ENCODE measurements around the gene KCND3.
"Not testable (repeated sequence)": the region's sequence is repeated elsewhere in the genome, so short reads cannot be mapped to it uniquely, and the experiment has no call there.

The KCND3 gene

DNA sequence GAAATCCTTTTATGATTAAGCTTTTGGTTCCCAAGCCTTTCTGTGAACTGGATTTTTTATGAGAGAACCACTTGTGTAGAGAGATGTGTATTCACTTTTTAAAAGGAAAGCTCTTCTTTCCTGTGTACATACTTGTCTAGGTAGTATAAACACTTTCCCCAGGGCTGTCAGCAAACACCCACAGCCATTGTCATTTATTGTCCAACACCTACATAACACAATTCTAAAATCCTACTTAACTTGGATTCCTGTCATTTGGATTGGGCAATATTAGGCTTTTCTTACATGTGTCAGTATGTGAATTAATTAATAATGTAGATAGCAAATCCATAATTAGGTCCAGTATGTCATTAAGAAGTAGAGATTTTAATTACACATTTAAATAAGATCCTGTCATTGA is 221.4 kb downstream of the KCND3 start:
- peak; percentile 37 for DNase-seq

DNA sequence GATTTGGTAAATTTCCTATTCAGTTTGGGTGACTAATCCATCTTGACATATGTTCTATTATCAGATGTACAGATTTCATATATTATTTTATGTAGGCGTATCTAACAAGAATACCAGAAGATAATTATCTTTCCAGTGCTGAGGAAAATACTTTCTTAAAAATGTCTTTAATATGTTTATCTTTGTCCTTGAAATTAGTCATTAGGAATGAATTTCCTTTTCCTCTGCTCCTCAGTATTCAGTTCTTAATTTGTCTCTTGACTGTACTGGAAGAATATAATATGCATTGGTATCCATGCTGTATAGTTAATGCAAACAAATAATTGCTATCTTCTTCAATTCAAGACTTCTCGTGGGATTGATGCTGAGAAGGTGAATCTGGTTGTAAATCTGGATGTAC is 227.1 kb downstream of the KCND3 start:
- no peak for DNase-seq

DNA sequence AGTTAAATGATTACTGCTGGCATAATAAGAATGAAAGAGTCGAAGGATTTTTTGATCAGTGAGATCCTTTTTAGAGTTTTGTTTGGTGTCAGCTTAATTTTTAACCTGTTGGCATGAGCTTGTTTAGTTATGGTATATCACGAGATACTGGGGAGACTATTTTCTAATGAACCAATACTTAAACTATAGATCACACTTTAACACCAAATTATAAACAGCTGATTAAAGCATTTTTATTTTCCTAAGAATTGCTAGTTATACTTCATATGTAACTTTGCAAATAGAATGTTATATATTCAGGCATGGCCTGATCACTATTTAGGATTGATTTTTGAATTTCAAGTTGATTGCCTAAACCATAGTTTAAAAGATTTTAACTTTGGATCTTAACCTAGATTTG is 227.8 kb downstream of the KCND3 start:
- no peak for DNase-seq

DNA sequence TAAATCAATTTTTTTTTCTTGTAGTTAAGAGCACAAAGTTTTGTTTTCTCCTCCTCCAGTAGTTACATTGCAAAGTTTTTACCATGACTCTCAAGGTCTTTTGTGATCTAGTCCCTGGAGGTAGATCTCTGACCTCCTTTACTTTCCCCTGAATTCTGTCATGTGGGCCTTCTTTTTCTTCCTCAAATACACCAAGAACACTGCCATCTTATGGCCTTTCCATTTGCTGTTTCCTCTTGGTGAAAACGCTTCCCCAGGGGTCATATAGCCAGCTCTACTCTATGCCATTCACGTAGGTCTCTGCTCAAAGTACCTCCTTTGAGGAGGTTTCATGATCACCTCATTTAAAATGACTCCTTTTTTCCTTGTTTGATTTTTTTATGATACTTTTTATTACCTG is 231.1 kb downstream of the KCND3 start:
- DNase-seq: no peak

DNA sequence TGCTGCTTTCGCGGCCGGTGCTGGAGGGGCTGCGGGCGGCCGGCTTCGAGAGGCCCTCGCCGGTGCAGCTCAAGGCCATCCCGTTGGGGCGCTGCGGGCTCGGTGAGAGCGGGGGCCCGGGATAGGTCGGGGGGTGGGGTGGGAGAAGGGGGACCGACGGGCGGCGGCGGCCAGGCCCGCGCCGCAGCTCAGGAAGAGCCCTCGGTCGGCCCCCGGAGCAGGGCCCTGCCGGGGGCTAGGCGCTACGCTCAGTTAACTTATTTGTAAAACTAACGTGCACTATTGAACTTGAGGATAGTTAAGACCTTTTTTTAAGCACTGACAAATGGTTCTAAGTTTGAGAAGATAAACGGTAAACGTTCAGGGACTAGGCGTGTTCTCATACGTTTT is 233.3 kb downstream of the KCND3 start:
- DNase-seq: no peak

DNA sequence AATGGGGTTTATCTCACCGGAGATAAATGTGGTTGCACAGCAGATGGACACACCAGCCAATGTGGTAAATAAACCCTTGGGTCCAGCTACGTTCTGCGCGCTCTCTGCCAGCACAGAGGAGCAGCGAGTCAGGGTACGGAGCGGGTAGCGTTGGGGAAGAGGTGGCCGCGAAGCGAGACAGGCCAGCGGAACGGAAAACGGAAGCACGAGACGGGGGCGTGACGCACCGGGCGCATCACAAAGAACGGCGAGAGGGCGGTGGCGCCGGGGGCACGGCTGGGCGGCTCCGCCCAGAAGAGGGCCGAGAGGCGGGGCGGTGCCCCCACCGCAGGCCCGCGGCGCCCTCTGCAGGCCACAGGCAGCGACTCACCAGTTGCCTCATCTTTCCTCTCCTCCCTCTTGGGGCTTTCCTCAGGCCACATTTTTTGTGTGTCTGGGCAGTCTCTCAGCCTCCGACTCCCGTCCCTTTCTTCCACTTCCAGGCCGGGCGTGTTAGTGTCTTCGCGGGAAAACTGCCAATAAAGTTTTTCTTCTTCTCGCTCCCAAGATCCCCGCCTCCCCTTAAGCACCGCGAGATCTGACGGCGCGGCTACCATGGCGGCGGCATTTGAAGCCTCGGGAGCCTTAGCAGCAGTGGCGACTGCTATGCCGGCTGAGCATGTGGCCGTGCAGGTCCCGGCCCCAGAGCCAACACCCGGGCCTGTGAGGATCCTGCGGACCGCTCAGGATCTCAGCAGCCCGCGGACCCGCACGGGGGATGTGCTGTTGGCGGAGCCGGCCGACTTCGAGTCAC is 233.9 kb downstream of the KCND3 start, which contains the start of gene DDX20:
TSS of gene DDX20 (plus strand) at position 571 of the 793 bp plus-strand sequence. CDS start at position 595, 24 bp downstream.
- peak; percentile 94 for DNase-seq

DNA sequence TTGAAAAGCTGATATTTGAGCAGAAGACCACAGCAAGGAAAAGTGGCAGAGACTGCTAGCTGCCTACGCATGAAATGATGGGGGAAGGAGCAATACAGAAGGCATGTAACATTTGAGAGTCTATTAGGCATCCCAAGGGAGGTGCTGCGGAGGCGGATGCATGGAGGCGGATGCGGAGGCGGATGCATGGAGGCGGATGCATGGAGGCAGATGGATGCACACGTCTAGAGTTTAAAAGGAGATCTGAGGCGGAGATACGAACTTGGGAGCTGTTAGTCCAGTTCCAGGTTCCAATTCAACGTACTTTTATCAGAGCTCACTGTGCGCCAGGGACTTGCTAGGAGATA is 234.5 kb downstream of the KCND3 start:
- DNase-seq: peak; percentile 68

DNA sequence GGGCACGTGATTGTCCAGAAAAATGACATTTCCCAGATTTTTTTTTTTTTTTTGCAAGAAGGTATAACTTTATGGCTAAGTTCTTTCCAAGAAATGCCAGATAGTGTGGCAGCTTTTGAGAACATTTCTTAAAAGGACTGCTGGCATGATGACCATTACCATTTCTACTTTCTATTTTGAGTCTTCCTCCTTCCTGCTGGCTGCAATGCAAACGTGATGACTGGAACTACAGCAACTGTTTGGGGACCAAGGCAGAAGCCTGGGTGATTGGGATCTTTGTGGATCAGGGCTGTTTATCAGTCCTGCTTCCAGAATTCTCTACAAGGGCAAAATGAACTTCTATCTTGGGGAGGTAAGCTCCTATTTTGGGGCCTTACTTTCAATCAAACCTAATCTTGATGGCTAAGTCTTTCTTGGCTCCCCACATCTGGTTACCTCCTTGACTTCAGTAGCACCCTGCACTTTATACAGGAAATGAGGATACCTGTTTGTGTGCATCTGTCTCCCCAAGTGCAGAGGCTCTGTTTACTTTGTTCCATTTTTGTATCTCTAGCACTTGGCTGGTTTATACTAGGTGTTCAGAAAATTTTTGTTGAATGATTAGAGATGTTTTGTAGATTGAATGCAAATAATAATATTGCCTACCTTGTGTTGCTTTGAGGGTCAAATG is 237.4 kb downstream of the KCND3 start:
- no peak for DNase-seq

DNA sequence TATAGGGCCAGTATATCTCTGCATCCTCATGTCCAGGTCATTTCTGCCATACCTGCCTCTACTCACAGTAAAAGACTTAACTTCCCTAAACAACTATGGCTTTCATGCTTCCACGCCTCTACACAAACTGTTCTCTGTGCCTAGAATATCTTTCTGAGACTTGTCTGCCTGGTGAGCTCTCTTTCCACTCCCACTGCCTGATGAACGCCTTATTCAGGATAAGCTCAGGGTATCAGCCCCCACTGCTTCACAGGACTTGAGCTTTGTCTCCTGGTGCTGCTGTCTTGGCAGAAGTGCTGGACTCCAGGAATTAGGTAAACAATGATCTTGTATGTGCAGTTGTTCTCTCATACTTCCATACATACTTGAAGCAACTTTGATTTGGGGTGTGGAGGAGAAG is 238.6 kb downstream of the KCND3 start:
- no peak for DNase-seq

DNA sequence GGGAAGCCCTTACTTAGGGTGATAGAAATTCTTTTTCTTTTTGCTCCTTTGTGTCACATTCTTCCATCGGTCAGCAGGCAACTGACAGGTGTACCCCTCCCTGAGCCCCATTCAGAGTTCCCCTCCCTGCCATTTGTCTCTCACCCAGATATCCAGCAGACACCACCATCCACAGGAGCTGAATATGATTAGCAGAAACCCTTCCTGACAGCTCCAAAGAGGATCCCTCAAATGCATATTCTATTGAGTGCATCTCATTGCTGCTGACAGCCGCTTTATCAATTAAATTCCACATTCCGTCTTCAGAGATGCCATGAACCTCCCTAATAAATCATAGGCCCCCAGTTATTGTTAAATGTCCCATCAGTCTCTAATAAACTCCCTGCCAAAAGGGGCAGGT is 239.8 kb downstream of the KCND3 start:
- no peak for DNase-seq

DNA sequence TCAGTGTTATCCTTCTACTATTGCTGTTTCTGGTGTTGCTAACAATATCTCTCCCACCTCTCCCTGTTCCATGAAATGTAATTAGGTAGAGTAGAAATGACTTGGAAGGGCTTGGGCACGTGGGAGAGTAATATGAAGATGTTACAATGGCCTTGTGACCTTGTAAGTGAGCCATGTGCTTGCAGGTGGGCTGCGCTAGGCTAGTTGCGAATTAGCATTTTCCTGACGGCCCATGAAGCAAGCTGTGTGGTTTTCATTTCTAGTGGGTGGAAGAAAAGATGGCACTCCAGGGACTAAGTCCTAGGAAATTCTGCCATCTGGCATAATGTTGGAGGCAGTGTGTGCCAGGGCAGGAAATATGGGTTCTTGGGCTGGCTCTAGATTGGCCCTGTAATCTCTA is 241.5 kb downstream of the KCND3 start:
- no peak for DNase-seq

DNA sequence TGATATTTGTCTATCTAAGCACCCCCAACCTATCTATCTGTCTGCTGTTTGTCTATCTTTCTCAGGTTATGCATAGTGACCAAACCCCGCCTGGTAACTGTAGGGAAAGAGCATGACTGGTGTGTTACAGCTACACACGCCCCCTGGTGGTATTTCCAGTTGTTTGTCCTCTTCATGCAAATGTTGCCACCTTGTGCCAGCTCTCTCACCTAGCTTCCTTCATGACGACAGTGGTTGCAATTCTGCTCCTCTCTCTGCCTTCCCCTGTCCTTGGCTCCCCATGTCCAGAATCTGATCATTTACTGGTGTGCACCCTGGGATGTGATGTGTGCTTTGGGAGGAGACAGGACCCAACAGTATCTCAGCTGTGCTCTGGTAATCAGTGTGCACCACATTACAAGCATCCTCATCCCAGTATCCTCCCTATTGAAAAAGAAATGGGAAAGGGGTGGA is 242.2 kb downstream of the KCND3 start:
- DNase-seq: peak; percentile 50

DNA sequence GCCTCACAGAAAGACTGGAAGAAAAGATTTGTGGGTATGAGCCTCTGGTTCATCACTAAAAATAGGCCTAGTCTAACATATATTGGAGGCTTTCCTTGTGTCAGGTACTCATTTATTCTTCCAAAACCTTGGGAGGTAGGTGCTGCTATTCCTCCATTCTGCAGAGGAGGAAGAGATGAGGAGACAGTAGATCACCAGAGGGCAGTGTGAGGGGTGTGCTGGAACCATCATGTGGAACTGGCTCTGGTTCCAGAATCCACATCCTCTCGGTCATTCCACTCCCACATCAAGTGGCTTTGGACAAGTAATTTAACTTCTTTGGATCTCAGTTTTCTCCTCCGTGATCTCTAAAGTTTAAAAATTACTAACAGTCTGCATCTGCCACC is 242.9 kb downstream of the KCND3 start:
- DNase-seq: no peak

DNA sequence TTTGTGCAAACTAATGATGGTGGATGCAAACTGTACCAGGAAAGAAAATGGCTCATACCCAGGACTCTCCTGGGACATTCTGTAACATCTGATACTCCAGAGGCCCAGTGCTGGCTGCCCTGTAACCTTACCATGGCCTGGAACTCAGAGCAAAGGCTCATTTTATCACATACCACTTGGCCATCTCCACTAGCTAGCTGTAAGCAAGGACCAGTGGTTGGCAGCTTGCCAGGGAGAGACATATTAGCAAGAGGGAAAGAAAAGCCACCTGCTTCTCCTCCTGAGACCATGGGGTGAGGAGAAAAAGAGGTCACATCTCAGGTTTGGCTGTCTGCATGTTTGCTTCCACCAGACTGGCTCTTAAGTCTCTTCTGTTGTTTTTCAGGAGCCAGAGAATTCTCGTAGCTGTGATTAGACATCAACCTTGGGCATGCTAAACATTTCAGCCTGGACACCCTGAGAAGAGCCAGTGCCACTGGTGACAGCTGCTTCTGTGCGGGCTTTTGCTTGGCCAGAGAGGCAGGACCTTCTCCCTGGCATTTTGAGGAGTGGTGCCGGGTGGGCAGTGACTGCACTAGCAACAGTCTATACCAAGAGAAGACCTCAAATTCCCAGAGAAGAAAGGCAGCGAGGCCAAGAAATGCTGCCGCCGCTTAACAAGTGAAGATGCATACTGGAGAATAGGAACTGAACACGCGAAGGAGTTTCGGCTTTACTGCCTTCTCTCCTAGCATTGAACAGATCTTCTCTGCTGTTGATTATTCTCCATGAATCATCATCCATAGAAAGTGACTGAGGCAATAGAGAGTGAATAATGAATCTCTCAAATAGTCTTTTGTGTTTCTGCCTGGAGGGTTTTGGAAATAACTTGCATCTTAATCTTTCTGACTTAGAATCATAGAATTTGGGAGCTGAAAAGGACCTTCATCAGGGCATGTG is 243.5 kb downstream of the KCND3 start:
- no peak for DNase-seq

DNA sequence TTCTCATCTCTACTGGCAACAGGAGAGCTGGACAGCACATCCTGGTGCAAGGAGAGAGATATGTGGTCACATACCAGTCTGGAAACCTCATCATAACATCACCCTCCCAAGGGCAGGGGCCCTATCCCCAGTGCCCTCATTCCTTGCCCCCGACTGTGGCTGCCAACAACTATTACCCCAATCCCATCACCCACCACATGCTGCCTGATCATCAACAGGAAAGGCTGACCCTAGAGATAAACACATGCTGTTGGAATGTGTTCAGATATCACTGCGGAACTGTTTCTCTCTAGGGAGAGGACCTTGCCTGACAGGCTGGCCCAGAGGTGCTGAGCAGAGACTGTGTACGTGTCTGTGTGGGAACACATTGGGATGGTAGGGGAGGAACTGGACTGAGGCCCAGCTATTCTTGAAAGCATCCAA is 245.8 kb downstream of the KCND3 start:
- DNase-seq: no peak

DNA sequence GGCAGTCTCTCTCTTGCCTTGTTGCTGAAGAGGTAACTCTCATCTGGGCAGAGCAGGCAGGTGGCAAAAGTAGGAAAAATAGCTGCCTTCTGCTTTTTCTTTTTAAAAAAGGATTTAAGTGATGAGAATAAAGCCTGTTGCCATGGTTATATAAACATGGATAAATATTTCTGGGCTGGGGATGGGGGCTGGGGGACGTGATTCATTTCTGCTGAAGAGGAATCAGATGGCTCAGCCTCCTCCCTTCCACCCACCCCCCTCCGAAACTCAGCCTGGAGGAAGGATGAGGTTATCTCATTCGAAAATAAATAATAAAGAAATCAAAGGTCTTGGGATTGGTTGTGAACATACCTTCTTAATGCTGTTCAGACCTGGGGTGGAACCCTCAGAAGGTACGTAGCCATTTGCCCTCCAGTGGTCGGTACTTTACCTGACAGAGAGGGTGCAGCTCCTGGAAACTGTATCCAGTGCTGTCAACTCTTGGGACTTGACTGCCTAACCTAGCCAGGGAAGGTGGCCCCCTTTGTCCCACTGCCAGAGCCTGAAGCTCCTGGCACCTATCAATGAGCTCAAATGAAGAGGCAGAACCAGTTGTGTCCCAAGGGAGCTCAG is 246.4 kb downstream of the KCND3 start:
- no peak for DNase-seq

DNA sequence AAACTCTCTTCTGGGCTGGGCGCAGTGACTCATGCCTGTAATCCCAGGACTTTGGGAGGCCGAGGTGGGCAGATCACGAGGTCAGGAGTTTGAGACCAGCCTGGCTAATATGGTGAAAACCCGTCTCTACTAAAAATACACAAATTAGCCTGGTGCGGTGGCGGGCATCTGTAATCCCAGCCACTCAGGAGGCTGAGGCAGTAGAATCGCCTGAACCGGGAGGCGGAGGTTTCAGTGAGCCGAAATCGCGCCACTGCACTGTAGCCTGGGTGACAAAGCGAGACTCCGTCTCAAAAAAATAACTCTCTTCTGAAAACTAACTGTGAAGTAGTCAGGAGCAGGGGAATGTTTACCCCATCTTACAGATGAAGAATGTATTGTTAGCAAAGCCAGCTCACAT is 247.2 kb downstream of the KCND3 start:
- DNase-seq: not testable (repeated sequence)

DNA sequence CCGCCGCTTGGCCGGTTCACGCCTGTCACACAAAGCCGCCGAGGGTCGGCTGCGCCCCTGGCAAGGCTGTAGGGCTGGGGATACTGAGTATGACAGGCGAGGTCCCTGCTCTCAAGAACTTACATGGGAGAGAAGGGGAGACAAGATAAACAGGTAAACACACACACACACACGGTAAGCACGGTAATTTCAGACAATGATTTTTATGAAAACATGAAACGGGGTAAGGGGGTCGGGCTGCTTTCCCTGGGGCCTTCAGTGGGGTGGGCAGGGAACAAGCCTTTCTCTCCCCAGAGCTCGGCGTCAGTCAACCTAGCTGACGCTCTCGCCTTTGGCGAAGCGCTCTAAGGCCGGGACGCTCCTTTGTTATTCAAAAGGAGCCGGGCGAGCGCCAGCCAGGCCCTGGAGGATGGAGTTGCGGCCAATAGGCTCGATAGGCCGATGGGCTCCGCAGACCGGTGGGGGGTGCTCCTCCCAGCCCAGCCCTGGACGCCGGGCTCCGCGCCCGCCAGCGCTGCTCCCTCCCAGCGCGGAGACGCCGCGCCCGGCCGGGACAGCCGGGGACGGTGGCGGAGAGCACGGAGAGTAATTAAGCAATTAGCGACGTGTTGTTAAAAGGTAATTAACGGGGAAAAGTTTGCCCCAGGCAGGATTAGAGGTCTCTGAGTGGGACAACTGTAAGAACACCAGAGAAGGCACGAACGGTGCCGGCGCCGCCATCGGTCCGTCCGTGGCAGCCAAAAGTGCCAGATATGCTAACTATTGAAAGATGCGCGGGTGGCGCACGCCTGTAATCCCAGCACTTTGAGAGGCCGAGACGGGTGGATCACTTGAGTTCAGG is 249.3 kb downstream of the KCND3 start:
- DNase-seq: peak; percentile 63

DNA sequence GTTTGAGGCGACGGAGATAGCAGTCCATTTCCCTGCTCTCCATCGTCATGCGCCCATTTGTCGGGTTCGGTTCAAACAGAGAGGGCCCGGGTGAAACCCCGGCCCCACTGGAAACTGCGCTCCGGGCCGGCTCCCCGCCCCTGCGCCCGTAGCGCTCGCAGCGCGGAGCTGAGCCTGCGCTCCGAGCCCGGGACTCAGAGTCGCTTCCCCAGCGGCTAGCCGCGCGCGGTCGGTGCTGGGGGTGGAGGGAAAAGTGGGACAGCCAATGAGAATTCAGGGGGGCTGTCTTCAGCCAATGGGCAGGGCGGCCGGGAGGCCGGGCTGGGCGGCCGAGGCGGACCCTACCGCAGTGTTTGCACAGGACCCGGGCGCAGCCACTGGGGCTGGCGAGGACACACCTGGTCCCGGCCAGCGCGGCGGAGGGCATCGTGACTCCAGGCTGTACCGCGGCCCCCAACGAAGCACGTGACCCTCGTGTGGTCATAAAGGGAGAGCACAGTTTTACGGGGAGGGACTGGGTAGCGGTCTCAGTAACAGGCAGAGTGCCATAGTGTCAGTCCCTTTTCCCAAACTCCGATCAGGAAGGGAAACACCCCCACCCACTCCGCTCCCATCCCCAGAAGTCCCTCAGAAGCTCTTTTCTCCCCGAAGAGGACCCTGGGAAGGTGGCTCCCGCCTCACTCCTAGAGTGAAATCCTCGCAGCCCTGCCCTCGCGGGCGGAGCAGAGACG is 250.1 kb downstream of the KCND3 start, which contains the start of gene INKA2:
TSS of gene INKA2 (minus strand) at position 202 of the 731 bp plus-strand sequence. CDS start at position 49, 153 bp downstream.
- DNase-seq: peak; percentile 85

DNA sequence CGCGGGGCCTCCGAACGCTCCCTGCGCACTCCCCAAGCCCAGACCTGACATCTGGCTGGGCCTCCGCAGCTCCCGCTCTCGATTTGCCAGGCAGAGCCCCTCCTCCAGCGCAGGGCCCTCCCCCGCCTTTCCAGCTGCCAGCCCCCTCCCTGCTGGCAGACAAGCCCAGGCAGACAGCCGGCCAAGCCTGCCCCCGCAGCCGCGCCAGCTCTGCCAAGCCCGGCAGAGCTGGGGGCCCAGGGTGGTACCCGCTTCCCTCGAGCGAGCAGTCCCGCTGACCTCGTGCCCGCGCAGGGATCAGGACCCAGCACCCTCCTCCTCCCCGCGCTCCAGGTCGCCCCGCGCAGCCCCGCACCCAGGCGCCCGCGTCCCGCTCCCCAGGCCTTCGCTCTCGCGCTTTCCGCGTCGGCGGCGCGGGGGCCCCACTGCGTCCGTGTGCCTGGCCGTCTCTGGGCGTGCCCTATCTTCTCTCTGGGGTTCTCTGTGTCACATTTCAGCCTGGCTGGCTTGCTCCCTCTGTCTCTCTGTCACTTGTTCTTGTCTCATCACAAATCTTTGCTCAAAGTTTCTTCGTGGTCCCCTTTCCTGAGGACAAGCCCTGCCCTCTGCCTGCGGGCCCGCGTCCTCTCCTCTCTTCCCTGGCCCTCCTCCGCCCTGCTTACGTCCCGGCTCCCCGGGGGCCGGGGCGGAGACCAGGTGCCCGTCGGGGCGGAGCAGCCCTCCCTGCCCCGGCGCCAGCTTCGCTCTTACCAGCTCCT is 250.9 kb downstream of the KCND3 start:
- peak; percentile 72 for DNase-seq

DNA sequence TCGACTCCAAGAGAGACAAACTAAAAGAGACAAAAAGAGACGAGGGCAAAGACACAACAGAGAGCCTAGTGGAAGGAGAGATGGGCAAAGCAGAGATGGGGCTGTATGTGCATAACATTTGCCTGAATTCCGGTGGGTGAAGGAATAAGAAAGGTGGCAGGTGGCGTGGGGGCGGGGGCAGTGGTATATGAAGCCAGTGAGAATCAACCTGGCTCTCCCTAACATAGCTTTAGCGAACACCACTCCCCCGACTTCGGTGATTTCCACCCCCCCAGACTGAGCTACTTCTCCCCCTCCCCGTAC is 251.4 kb downstream of the KCND3 start:
- no peak for DNase-seq

Data from DMS153 (cell line).